ENCODE measurements around the gene PDZRN3. TPM values are rescaled to one million over a fixed set of nuclear protein-coding genes. Genes with fewer than 3 reads are reported as not detected.

Gene PDZRN3
- total and polyA plus RNA-seq, 2 donors (not counting 1 experiment from before 2014, with no cell fraction given), result 14.6 to 56.3 TPM

GRCh38 chr3:73603762-73604171, 21.0 kb downstream of the PDZRN3 start:
- Histone ChIP-seq H3K9me3 (ENCODE audit: control insufficient read depth, insufficient read depth, low read depth, low read length) (no peaks in the 10 kb centered on the region), H3K27me3 (ENCODE audit: control insufficient read depth, insufficient read depth, low read length) (no peaks in the 10 kb centered on the region), H2AFZ (ENCODE audit: low read length) (no peak overlapping the region), H3K4me3 (replicated peaks in 1 of 4; ENCODE audit: control extremely low read depth in 1 of 4, insufficient read depth in 1 of 4, low read depth in 3 of 4, low read length in 4 of 4) (no peak overlapping the region), H4K20me1 (ENCODE audit: control insufficient read depth, extremely low read depth, insufficient read depth, low read length) (no peaks in the 10 kb centered on the region), H3K4me2 (ENCODE audit: extremely low read depth, insufficient read depth, low read length) (peak overlapping the region; percentile 26), H3K36me3 (ENCODE audit: control insufficient read depth, insufficient read depth, low read length) (peaks cover 3% of the 10 kb centered on the region), H3K79me2 (ENCODE audit: control insufficient read depth, insufficient read depth, low read length) (peaks cover under 1% of the 10 kb centered on the region), H3K9ac (ENCODE audit: insufficient read depth, low read length) (no peak overlapping the region), H3K27ac (ENCODE audit: insufficient read depth, low read length) (no peak overlapping the region), H3K4me1 (ENCODE audit: control insufficient read depth, extremely low read depth, insufficient read depth, low read length) (peaks cover 35% of the 10 kb centered on the region)
- TF ChIP-seq EZH2 (IDR thresholded peaks at IDR 0.05; ENCODE audit: low read length, missing control alignments) (no peak), CTCF (conservative IDR thresholded peaks at IDR 0.05 in 1 of 2, IDR thresholded peaks at IDR 0.05 in 1 of 2; ENCODE audit: low read depth in 1 of 2, low read length in 2 of 2) (no peak)
- DNase-seq (ENCODE audit: low read depth in 2 of 2), result peak; percentile 51 to 67

GRCh38 chr3:73602170-73602569, 22.6 kb downstream of the PDZRN3 start:
- H3K4me1 ChIP-seq (ENCODE audit: control insufficient read depth, extremely low read depth, insufficient read depth, low read length), result peaks cover 35% of the 10 kb centered on the region
- no peak overlapping the region for H3K4me3 ChIP-seq (replicated peaks in 1 of 4; ENCODE audit: control extremely low read depth in 1 of 4, insufficient read depth in 1 of 4, low read depth in 3 of 4, low read length in 4 of 4)
- H3K79me2 ChIP-seq (ENCODE audit: control insufficient read depth, insufficient read depth, low read length), result no peaks in the 10 kb centered on the region
- H3K27ac ChIP-seq (ENCODE audit: insufficient read depth, low read length), result no peak overlapping the region
- no peaks in the 10 kb centered on the region for H3K9me3 ChIP-seq (ENCODE audit: control insufficient read depth, insufficient read depth, low read depth, low read length)
- peak overlapping the region; percentile 40 for H3K4me2 ChIP-seq (ENCODE audit: extremely low read depth, insufficient read depth, low read length)
- peak; percentile 55 to 95 for DNase-seq (ENCODE audit: low read depth in 2 of 2)
- no peak overlapping the region for H2AFZ ChIP-seq (ENCODE audit: low read length)
- H4K20me1 ChIP-seq (ENCODE audit: control insufficient read depth, extremely low read depth, insufficient read depth, low read length), result no peaks in the 10 kb centered on the region
- H3K9ac ChIP-seq (ENCODE audit: insufficient read depth, low read length), result no peak overlapping the region
- H3K36me3 ChIP-seq (ENCODE audit: control insufficient read depth, insufficient read depth, low read length), result peaks cover 3% of the 10 kb centered on the region
- TF ChIP-seq EZH2 (IDR thresholded peaks at IDR 0.05; ENCODE audit: low read length, missing control alignments) (no peak), CTCF (conservative IDR thresholded peaks at IDR 0.05 in 1 of 2, IDR thresholded peaks at IDR 0.05 in 1 of 2; ENCODE audit: low read depth in 1 of 2, low read length in 2 of 2) (no peak)
- no peaks in the 10 kb centered on the region for H3K27me3 ChIP-seq (ENCODE audit: control insufficient read depth, insufficient read depth, low read length)

- H2AFZ ChIP-seq (ENCODE audit: low read length), result no peak overlapping the region
- no peak overlapping the region for H3K27ac ChIP-seq (ENCODE audit: insufficient read depth, low read length)
- no peak for DNase-seq (ENCODE audit: low read depth in 2 of 2)
- peaks cover 3% of the 10 kb centered on the region for H3K36me3 ChIP-seq (ENCODE audit: control insufficient read depth, insufficient read depth, low read length)
- no peak overlapping the region for H3K4me3 ChIP-seq (replicated peaks in 1 of 4; ENCODE audit: control extremely low read depth in 1 of 4, insufficient read depth in 1 of 4, low read depth in 3 of 4, low read length in 4 of 4)
- H3K9ac ChIP-seq (ENCODE audit: insufficient read depth, low read length), result no peak overlapping the region
- H4K20me1 ChIP-seq (ENCODE audit: control insufficient read depth, extremely low read depth, insufficient read depth, low read length), result no peaks in the 10 kb centered on the region
- H3K27me3 ChIP-seq (ENCODE audit: control insufficient read depth, insufficient read depth, low read length), result no peaks in the 10 kb centered on the region
- H3K4me1 ChIP-seq (ENCODE audit: control insufficient read depth, extremely low read depth, insufficient read depth, low read length), result peaks cover 35% of the 10 kb centered on the region
- TF ChIP-seq EZH2 (IDR thresholded peaks at IDR 0.05; ENCODE audit: low read length, missing control alignments) (no peak), CTCF (conservative IDR thresholded peaks at IDR 0.05 in 1 of 2, IDR thresholded peaks at IDR 0.05 in 1 of 2; ENCODE audit: low read depth in 1 of 2, low read length in 2 of 2) (no peak)
- no peak overlapping the region for H3K4me2 ChIP-seq (ENCODE audit: extremely low read depth, insufficient read depth, low read length)
- H3K9me3 ChIP-seq (ENCODE audit: control insufficient read depth, insufficient read depth, low read depth, low read length), result no peaks in the 10 kb centered on the region
- no peaks in the 10 kb centered on the region for H3K79me2 ChIP-seq (ENCODE audit: control insufficient read depth, insufficient read depth, low read length)
Observed at GRCh38 chr3:73601481-73601880, 23.3 kb downstream of the PDZRN3 start.

All from fibroblast of lung (primary cell).